GM23338 (cell line): ENCODE results near the gene TMEM134. TPM values are rescaled to one million over a fixed set of nuclear protein-coding genes. Genes with fewer than 3 reads are reported as not detected.
A peak's percentile ranks its signal among the peaks of the same experiment; 100 is the strongest.

Source experiments
- ATAC-seq: fragments of 200-7000 bp; cut with Tn5 transposase; 3 replicates; pipeline ENCODE4 v1.9.1; 2020
- DNase-seq: peaks from one replicate; pipeline ENCODE4 v3.0.0-alpha.2; 2015; ENCODE audit warnings: low spot score
- H2AFZ ChIP-seq: fragments of 200-600 bp; sonication (generic); 2 replicates; pipeline ENCODE4 v1.8.0; 2016; ENCODE audit warnings: antibody characterized with exemption, mild to moderate bottlenecking, moderate library complexity
- H3F3A ChIP-seq: fragments of 200-600 bp; sonication (generic); replicated peaks from 2 replicates; pipeline ENCODE4 v1.8.0; 2017; ENCODE audit warnings: antibody characterized with exemption, mixed run types, low read depth
- H3K27ac ChIP-seq: fragments of 200-600 bp; sonication (generic); 2 replicates; pipeline ENCODE4 v1.6.1; 2016; ENCODE audit warnings: low read depth
- H3K27me3 ChIP-seq: fragments of 200-600 bp; sonication (generic); 2 replicates; pipeline ENCODE4 v1.8.0; 2016; ENCODE audit warnings: mild to moderate bottlenecking, mixed run types, moderate library complexity; ENCODE audit not compliant: insufficient read depth
- H3K36me3 ChIP-seq: fragments of 200-600 bp; sonication (generic); 2 replicates; pipeline ENCODE4 v1.8.0; 2016; ENCODE audit warnings: mild to moderate bottlenecking; ENCODE audit not compliant: insufficient read depth
- H3K4me1 ChIP-seq: fragments of 200-600 bp; sonication (generic); 2 replicates; pipeline ENCODE4 v1.8.0; 2016; ENCODE audit warnings: mild to moderate bottlenecking, moderate library complexity; ENCODE audit not compliant: insufficient read depth
- H3K4me2 ChIP-seq: fragments of 200-600 bp; sonication (generic); 2 replicates; pipeline ENCODE4 v1.7.1; 2017; ENCODE audit warnings: mixed run types
- H3K4me3 ChIP-seq: fragments of 200-600 bp; sonication (generic); 2 replicates; pipeline ENCODE4 v1.6.1; 2016; ENCODE audit warnings: mixed run types
- H3K79me2 ChIP-seq: fragments of 200-600 bp; sonication (generic); replicated peaks from 2 replicates; pipeline ENCODE4 v1.8.0; 2017; ENCODE audit warnings: mild to moderate bottlenecking; ENCODE audit not compliant: insufficient read depth
- H3K9me2 ChIP-seq: fragments of 200-600 bp; sonication (generic); 2 replicates; pipeline ENCODE4 v1.8.0; 2017; ENCODE audit not compliant: insufficient read depth
- H4K20me1 ChIP-seq: fragments of 200-600 bp; sonication (generic); replicated peaks from 2 replicates; pipeline ENCODE4 v1.8.0; 2017; ENCODE audit warnings: mild to moderate bottlenecking; ENCODE audit not compliant: insufficient read depth
- H3K27ac Mint-ChIP-seq: 2 replicates; pipeline ENCODE4 v1.8.0; 2020; ENCODE audit warnings: inconsistent platforms, mild to moderate bottlenecking, moderate library complexity, mixed read lengths
- H3K27me3 Mint-ChIP-seq: 3 replicates; pipeline ENCODE4 v1.8.0; 2022; ENCODE audit warnings: low read depth, mild to moderate bottlenecking, moderate library complexity, mixed read lengths, inconsistent platforms; ENCODE audit not compliant: insufficient read depth, poor library complexity
- H3K36me3 Mint-ChIP-seq: 3 replicates; pipeline ENCODE4 v1.8.0; 2021; ENCODE audit warnings: low read depth, mild to moderate bottlenecking, inconsistent platforms, moderate library complexity, mixed read lengths
- H3K4me1 Mint-ChIP-seq: 3 replicates; pipeline ENCODE4 v1.8.0; 2020; ENCODE audit warnings: mild to moderate bottlenecking, inconsistent platforms, mixed read lengths
- H3K4me3 Mint-ChIP-seq: 3 replicates; pipeline ENCODE4 v1.8.0; 2021; ENCODE audit warnings: moderate library complexity, mild to moderate bottlenecking, inconsistent platforms, mixed read lengths
- H3K9me3 Mint-ChIP-seq: 3 replicates; pipeline ENCODE4 v1.8.0; 2020; ENCODE audit warnings: moderate library complexity, mild to moderate bottlenecking, inconsistent platforms, mixed read lengths
- EZH2 ChIP-seq: fragments of 200-600 bp; sonication (generic); IDR thresholded peaks from one replicate; pipeline ENCODE4 v1.8.0; 2017; ENCODE audit warnings: antibody characterized with exemption, mild to moderate bottlenecking, low read depth; ENCODE audit not compliant: unreplicated experiment
- EZH2phosphoT487 ChIP-seq: fragments of 200-600 bp; sonication (generic); IDR thresholded peaks from one replicate; pipeline ENCODE4 v1.8.1; 2018; ENCODE audit warnings: antibody characterized with exemption; ENCODE audit not compliant: unreplicated experiment
- JUNB ChIP-seq: IDR thresholded peaks from one replicate; pipeline ENCODE4 v1.6.1; 2016; ENCODE audit warnings: antibody characterized with exemption; ENCODE audit not compliant: unreplicated experiment
- STAT1 ChIP-seq: IDR thresholded peaks from one replicate; pipeline ENCODE4 v1.6.1; 2016; ENCODE audit warnings: antibody characterized with exemption; ENCODE audit not compliant: unreplicated experiment
- ZNF114 ChIP-seq: fragments of 250-450 bp; sonication (Bioruptor Pico); IDR thresholded peaks from 2 replicates; pipeline ENCODE4 v1.5.0; 2020; ENCODE audit warnings: mild to moderate bottlenecking, moderate library complexity
- ZNF331 ChIP-seq: fragments of 250-450 bp; sonication (Bioruptor Pico); IDR thresholded peaks from 2 replicates; pipeline ENCODE4 v1.5.0; 2020; ENCODE audit warnings: low read depth, mild to moderate bottlenecking, moderate library complexity
- polyA plus RNA-seq: library from polyadenylated mRNA; unstranded; fragments of >200 nt; fragmentation: Nextera tagmentation; extraction: Ambion mirVana; gene quantifications from 2 replicates; pipeline ENCODE4 v1.2.1, GENCODE V29; 2016
- total RNA-seq: library from RNA; depleted of rRNA; stranded (reverse); fragments of >200 nt; shearing (Covaris generic); gene quantifications from 2 replicates; pipeline ENCODE4 v1.2.3, GENCODE V29; 2014
- TF ChIP-seq, protein P1 (sequence below): fragments of 250-450 bp; sonication (Bioruptor Pico); IDR thresholded peaks from 2 replicates; pipeline ENCODE4 v1.5.0; 2020; ENCODE audit warnings: mild to moderate bottlenecking, moderate library complexity
- TF ChIP-seq, protein P2 (sequence below): IDR thresholded peaks from one replicate; pipeline ENCODE4 v1.6.1; 2018; ENCODE audit warnings: antibody characterized with exemption; ENCODE audit not compliant: unreplicated experiment
- TF ChIP-seq, protein P3 (sequence below), 2 experiments: fragments of 200-600 bp in 1 of 2; sonication (generic) in 1 of 2; conservative IDR thresholded peaks; 2 replicates each; pipeline versions ENCODE4 v1.5.1 to v1.6.1; 2016 to 2017; ENCODE audit warnings: antibody characterized with exemption in 2 of 2, low read depth in 2 of 2, mild to moderate bottlenecking in 2 of 2, moderate library complexity in 1 of 2
- TF ChIP-seq, protein P4 (sequence below): IDR thresholded peaks from 2 replicates; pipeline ENCODE4 v1.6.1; 2016; ENCODE audit warnings: antibody characterized with exemption

The TMEM134 gene
- total and polyA plus RNA-seq, 2 experiments from 2014 or later, result 61.4 to 69.2 TPM

DNA sequence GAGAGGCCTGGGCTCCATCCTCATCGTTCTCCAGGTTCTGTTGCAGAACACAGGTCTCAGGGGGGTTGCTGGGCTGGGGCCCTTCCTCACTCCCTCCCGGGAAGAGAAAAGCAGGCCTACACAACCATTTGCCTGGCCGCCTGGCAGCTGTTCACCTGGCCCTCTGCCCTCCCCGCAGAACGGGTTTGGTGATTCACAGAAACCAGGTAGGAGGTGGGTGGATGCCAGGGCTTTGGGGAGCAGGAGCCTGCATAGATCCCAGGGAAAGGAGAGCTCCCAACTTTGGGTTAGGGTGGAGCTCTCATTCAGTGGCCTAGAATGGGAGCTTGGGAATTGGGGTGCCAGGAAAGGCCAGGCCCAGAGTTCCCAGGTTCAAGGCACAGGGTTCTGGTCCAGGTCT is 995 bp downstream of the TMEM134 start:
- Histone ChIP-seq H4K20me1 (no peaks in the 10 kb centered on the region), H3K79me2 (peaks cover 9% of the 10 kb centered on the region; the same call in 1 of the 2 replicates), H3K9me2 (no peaks in the 10 kb centered on the region), H3K27me3 (no peaks in the 10 kb centered on the region), H3K4me3 (peak overlapping the region; percentile 92), H3F3A (no peaks in the 10 kb centered on the region), H2AFZ (no peak overlapping the region; the same call in 1 of the 2 replicates), H3K4me1 (peaks cover 13% of the 10 kb centered on the region; the same call in 1 of the 2 replicates), H3K4me2 (peak overlapping the region; percentile 93), H3K27ac (no peak overlapping the region), H3K36me3 (no peaks in the 10 kb centered on the region)
- no peaks in the 10 kb centered on the region for H3K9me3 Mint-ChIP-seq
- ATAC-seq (no peak), DNase-seq (no peak)
- no peaks in the 10 kb centered on the region; the same call in 2 of the 3 replicates for H3K36me3 Mint-ChIP-seq
- H3K4me3 Mint-ChIP-seq, result peak overlapping the region; percentile 88
- peaks cover 20% of the 10 kb centered on the region for H3K27me3 Mint-ChIP-seq
- H3K27ac Mint-ChIP-seq, result peak overlapping the region; percentile 93
- no peak for TF ChIP-seq STAT1
- no peak for TF ChIP-seq ZNF114
- TF ChIP-seq, protein P1, sequence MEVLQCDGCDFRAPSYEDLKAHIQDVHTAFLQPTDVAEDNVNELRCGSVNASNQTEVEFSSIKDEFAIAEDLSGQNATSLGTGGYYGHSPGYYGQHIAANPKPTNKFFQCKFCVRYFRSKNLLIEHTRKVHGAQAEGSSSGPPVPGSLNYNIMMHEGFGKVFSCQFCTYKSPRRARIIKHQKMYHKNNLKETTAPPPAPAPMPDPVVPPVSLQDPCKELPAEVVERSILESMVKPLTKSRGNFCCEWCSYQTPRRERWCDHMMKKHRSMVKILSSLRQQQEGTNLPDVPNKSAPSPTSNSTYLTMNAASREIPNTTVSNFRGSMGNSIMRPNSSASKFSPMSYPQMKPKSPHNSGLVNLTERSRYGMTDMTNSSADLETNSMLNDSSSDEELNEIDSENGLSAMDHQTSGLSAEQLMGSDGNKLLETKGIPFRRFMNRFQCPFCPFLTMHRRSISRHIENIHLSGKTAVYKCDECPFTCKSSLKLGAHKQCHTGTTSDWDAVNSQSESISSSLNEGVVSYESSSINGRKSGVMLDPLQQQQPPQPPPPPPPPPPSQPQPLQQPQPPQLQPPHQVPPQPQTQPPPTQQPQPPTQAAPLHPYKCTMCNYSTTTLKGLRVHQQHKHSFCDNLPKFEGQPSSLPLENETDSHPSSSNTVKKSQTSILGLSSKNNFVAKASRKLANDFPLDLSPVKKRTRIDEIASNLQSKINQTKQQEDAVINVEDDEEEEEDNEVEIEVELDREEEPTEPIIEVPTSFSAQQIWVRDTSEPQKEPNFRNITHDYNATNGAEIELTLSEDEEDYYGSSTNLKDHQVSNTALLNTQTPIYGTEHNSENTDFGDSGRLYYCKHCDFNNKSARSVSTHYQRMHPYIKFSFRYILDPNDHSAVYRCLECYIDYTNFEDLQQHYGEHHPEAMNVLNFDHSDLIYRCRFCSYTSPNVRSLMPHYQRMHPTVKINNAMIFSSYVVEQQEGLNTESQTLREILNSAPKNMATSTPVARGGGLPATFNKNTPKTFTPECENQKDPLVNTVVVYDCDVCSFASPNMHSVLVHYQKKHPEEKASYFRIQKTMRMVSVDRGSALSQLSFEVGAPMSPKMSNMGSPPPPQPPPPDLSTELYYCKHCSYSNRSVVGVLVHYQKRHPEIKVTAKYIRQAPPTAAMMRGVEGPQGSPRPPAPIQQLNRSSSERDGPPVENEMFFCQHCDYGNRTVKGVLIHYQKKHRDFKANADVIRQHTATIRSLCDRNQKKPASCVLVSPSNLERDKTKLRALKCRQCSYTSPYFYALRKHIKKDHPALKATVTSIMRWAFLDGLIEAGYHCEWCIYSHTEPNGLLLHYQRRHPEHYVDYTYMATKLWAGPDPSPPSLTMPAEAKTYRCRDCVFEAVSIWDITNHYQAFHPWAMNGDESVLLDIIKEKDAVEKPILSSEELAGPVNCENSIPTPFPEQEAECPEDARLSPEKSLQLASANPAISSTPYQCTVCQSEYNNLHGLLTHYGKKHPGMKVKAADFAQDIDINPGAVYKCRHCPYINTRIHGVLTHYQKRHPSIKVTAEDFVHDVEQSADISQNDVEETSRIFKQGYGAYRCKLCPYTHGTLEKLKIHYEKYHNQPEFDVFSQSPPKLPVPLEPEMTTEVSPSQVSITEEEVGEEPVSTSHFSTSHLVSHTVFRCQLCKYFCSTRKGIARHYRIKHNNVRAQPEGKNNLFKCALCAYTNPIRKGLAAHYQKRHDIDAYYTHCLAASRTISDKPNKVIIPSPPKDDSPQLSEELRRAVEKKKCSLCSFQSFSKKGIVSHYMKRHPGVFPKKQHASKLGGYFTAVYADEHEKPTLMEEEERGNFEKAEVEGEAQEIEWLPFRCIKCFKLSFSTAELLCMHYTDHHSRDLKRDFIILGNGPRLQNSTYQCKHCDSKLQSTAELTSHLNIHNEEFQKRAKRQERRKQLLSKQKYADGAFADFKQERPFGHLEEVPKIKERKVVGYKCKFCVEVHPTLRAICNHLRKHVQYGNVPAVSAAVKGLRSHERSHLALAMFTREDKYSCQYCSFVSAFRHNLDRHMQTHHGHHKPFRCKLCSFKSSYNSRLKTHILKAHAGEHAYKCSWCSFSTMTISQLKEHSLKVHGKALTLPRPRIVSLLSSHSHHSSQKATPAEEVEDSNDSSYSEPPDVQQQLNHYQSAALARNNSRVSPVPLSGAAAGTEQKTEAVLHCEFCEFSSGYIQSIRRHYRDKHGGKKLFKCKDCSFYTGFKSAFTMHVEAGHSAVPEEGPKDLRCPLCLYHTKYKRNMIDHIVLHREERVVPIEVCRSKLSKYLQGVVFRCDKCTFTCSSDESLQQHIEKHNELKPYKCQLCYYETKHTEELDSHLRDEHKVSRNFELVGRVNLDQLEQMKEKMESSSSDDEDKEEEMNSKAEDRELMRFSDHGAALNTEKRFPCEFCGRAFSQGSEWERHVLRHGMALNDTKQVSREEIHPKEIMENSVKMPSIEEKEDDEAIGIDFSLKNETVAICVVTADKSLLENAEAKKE (CRISPR knock-in tag), result no peak
- TF ChIP-seq, protein P2, sequence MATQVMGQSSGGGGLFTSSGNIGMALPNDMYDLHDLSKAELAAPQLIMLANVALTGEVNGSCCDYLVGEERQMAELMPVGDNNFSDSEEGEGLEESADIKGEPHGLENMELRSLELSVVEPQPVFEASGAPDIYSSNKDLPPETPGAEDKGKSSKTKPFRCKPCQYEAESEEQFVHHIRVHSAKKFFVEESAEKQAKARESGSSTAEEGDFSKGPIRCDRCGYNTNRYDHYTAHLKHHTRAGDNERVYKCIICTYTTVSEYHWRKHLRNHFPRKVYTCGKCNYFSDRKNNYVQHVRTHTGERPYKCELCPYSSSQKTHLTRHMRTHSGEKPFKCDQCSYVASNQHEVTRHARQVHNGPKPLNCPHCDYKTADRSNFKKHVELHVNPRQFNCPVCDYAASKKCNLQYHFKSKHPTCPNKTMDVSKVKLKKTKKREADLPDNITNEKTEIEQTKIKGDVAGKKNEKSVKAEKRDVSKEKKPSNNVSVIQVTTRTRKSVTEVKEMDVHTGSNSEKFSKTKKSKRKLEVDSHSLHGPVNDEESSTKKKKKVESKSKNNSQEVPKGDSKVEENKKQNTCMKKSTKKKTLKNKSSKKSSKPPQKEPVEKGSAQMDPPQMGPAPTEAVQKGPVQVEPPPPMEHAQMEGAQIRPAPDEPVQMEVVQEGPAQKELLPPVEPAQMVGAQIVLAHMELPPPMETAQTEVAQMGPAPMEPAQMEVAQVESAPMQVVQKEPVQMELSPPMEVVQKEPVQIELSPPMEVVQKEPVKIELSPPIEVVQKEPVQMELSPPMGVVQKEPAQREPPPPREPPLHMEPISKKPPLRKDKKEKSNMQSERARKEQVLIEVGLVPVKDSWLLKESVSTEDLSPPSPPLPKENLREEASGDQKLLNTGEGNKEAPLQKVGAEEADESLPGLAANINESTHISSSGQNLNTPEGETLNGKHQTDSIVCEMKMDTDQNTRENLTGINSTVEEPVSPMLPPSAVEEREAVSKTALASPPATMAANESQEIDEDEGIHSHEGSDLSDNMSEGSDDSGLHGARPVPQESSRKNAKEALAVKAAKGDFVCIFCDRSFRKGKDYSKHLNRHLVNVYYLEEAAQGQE, result no peak
- TF ChIP-seq ZNF331 (CRISPR knock-in tag), result no peak
- no peak for TF ChIP-seq EZH2
- no peak for TF ChIP-seq EZH2phosphoT487
- TF ChIP-seq, protein P3, sequence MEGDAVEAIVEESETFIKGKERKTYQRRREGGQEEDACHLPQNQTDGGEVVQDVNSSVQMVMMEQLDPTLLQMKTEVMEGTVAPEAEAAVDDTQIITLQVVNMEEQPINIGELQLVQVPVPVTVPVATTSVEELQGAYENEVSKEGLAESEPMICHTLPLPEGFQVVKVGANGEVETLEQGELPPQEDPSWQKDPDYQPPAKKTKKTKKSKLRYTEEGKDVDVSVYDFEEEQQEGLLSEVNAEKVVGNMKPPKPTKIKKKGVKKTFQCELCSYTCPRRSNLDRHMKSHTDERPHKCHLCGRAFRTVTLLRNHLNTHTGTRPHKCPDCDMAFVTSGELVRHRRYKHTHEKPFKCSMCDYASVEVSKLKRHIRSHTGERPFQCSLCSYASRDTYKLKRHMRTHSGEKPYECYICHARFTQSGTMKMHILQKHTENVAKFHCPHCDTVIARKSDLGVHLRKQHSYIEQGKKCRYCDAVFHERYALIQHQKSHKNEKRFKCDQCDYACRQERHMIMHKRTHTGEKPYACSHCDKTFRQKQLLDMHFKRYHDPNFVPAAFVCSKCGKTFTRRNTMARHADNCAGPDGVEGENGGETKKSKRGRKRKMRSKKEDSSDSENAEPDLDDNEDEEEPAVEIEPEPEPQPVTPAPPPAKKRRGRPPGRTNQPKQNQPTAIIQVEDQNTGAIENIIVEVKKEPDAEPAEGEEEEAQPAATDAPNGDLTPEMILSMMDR (conservative IDR thresholded peaks at IDR 0.05; ENCODE audit: low read depth in 2 of 2), result no peak
- TF ChIP-seq JUNB, result no peak
- TF ChIP-seq, protein P4, sequence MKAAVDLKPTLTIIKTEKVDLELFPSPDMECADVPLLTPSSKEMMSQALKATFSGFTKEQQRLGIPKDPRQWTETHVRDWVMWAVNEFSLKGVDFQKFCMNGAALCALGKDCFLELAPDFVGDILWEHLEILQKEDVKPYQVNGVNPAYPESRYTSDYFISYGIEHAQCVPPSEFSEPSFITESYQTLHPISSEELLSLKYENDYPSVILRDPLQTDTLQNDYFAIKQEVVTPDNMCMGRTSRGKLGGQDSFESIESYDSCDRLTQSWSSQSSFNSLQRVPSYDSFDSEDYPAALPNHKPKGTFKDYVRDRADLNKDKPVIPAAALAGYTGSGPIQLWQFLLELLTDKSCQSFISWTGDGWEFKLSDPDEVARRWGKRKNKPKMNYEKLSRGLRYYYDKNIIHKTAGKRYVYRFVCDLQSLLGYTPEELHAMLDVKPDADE, result no peak
- H3K4me1 Mint-ChIP-seq, result peaks cover 15% of the 10 kb centered on the region
